ENCODE data around the gene AIRE. TPM values are rescaled to one million over a fixed set of nuclear protein-coding genes. Genes with fewer than 3 reads are reported as not detected.

Gene AIRE
- total RNA-seq, 6 experiments from 2014 or later, result not detected

DNA sequence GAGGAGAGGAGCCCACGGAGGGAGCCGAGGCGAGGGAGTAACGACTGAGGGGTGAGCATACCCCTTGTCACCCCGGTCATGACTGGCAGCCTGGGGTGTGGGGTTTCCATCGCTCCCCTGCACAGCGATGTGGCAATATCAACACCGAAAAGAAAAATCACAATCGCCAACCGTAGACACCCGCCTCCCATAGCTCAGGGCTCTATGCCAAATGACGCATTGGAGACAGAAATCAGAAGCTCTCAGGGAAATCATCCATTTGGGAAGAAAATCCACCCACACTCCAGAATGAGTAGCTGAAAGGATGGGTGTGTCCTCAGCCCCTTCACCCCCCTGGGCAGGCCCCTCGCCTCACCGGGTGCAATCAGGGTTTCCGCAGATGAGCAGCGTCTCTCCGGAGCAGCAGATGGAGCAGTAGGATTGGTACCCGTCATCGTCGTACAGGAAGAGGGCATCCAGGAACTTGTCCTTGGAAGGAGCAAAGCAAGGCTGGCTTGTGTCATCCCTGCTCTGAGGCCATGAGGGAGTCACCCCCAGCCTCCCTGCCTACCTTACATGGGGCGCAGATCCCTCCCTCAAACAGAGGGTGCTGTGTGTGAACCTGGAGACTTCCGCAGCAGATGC is 26.5 kb upstream of the AIRE start:
- H3K9me3 ChIP-seq, result no peaks in the 10 kb centered on the region
- no peak overlapping the region for H3K27ac ChIP-seq
- intact Hi-C loops (cut with DNase I), result no loop called here
- ATAC-seq (no peak), DNase-seq (peak in 1 of 3 donors; percentile 28)
- TF ChIP-seq, protein P1, sequence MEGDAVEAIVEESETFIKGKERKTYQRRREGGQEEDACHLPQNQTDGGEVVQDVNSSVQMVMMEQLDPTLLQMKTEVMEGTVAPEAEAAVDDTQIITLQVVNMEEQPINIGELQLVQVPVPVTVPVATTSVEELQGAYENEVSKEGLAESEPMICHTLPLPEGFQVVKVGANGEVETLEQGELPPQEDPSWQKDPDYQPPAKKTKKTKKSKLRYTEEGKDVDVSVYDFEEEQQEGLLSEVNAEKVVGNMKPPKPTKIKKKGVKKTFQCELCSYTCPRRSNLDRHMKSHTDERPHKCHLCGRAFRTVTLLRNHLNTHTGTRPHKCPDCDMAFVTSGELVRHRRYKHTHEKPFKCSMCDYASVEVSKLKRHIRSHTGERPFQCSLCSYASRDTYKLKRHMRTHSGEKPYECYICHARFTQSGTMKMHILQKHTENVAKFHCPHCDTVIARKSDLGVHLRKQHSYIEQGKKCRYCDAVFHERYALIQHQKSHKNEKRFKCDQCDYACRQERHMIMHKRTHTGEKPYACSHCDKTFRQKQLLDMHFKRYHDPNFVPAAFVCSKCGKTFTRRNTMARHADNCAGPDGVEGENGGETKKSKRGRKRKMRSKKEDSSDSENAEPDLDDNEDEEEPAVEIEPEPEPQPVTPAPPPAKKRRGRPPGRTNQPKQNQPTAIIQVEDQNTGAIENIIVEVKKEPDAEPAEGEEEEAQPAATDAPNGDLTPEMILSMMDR (IDR thresholded peaks at IDR 0.05), result no peak
- TF ChIP-seq POLR2A (IDR thresholded peaks at IDR 0.05), result no peak
- no peaks in the 10 kb centered on the region for H3K36me3 ChIP-seq
- no peaks in the 10 kb centered on the region for H3K4me1 ChIP-seq
- H3K27me3 ChIP-seq, result no peaks in the 10 kb centered on the region
- WGBS (ENCODE audit: insufficient coverage, low coverage, low lambda C conversion rate, missing lambda C conversion rate), result 80% methylated on average over 11 of the region's 22 CpGs
- no peak overlapping the region for H3K4me3 ChIP-seq

DNA sequence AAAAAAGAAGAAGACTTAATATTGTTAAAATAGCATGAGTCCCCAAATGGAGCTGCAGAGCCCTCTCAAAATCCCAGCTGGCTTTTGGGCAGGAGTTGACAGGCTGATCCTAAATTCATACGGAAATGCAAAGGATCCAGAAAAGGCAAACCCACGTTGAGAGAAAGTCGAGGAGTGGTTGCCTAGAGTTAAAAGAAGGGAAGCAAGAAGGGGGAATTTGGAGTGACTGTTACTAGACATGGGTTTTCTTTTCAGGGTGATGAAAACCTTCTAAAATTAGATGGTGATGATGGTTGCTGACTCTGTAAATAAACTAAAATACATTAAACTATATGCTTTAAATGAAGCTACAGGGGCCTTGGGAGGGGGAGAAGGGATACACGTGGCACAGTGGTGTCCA is 25.6 kb upstream of the AIRE start:
- Histone ChIP-seq H3K36me3 (no peaks in the 10 kb centered on the region), H3K4me1 (no peaks in the 10 kb centered on the region), H3K27me3 (no peaks in the 10 kb centered on the region), H3K4me3 (no peak overlapping the region), H3K9me3 (no peaks in the 10 kb centered on the region), H3K27ac (no peak overlapping the region)
- DNase-seq, result no peak
- intact Hi-C loops (cut with DNase I), result no loop called here
- TF ChIP-seq, protein P1 (IDR thresholded peaks at IDR 0.05), result no peak
- TF ChIP-seq POLR2A (IDR thresholded peaks at IDR 0.05), result no peak
- no peak for ATAC-seq
- WGBS (ENCODE audit: insufficient coverage, low coverage, low lambda C conversion rate, missing lambda C conversion rate), result 61% methylated on average over 4 of the region's 4 CpGs

DNA sequence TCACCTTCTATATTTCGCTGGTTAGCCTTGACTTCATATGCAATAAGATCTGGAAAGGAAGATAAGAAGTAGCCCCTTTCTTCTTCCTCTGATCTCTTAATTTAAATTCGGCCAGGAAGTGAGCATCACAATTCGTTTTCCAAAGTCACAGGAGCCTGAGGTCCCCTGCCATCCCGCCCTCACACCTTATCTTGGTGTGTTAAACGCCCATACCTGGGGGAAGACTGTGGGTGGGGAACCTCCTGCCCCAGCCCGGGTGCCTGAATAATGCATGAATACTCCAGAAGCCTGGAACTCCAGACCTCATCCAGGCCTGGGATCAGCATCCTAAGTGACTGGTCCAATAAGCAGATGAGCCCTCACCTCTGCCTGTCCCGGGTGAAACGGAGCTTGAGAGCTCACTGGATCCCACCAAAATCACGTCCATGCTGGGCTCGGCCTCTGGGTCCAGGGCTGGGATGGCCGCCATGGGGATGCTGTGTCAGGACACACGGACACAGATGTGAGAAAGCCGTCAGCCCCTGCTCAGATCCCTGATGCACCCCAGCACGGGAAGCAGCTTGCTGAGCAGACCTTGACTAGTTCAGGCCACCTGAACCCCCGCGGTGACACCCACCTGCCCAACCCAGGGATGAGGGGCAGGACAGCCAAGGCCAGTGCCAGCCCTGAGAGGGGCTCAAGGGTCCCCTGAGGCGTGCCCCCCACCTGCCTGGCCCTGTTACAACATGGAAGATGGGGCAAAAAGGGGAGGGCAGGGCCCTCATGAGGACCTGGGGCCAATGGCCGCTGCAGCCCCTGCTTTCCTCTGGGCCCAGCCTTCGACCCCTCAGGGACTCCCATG is 24.7 kb upstream of the AIRE start:
- ATAC-seq (peak in 2 of 4 donors; percentile 6 to 13), DNase-seq (peak in 1 of 3 donors; percentile 46)
- intact Hi-C loops (cut with DNase I), result no loop called here
- no peaks in the 10 kb centered on the region for H3K27me3 ChIP-seq
- H3K4me3 ChIP-seq, result no peak overlapping the region
- H3K27ac ChIP-seq, result no peak overlapping the region
- H3K9me3 ChIP-seq, result no peaks in the 10 kb centered on the region
- no peak for TF ChIP-seq POLR2A (IDR thresholded peaks at IDR 0.05)
- TF ChIP-seq, protein P1 (IDR thresholded peaks at IDR 0.05), result no peak
- no peaks in the 10 kb centered on the region for H3K36me3 ChIP-seq
- WGBS (ENCODE audit: insufficient coverage, low coverage, low lambda C conversion rate, missing lambda C conversion rate), result 66% methylated on average over 6 of the region's 19 CpGs
- no peaks in the 10 kb centered on the region for H3K4me1 ChIP-seq

DNA sequence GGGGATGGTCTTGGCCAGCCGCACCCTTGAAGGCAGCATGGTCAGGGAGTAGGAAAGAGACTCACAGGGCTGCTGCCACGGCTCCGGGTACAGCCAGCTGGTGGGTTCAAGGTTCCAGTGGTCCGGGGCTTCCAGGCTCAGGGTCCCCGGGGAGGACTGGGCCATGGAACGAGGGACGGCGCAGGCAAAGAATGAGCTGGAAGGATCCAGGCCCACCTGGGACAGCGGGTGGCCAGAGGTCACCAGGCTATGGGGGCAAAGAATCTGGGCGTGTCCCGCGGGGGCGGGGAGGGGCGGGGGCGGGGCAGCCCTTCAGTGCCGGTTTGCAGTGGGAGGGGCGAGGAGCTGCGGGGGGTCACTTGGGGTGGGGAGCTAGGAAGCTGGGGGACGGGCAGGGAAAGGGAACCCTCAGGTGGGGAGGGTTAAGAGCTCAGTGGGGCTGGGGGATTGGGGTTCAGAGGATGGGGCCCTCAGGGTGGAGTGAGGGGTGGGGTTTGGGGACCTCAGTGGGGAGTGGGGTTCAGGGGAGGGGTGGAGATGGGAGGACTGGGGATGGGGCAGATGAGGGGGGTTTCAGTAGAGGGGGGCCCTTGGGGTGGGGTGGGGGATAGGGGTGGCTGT is 23.9 kb upstream of the AIRE start, which contains the start of gene DNMT3L:
TSS of gene DNMT3L (minus strand) at position 223 of the 621 bp plus-strand sequence. CDS start 638 bp downstream, outside the sequence.
- 50% methylated on average over 16 of the region's 19 CpGs for WGBS (ENCODE audit: insufficient coverage, low coverage, low lambda C conversion rate, missing lambda C conversion rate)
- TF ChIP-seq POLR2A (IDR thresholded peaks at IDR 0.05), result no peak
- TF ChIP-seq, protein P1 (IDR thresholded peaks at IDR 0.05), result no peak
- intact Hi-C loops (cut with DNase I), result no loop called here
- no peaks in the 10 kb centered on the region for H3K9me3 ChIP-seq
- DNase-seq (peak in 1 of 3 donors; percentile 45), ATAC-seq (no peak)
- no peaks in the 10 kb centered on the region for H3K36me3 ChIP-seq
- H3K4me3 ChIP-seq, result no peak within 1 kb of the TSS
- no peak within 1 kb of the TSS for H3K27ac ChIP-seq
- H3K27me3 ChIP-seq, result no peaks in the 10 kb centered on the region
- H3K4me1 ChIP-seq, result no peaks in the 10 kb centered on the region
